ENCODE data around the gene DMAC2. TPM values are rescaled to one million over a fixed set of nuclear protein-coding genes. Genes with fewer than 3 reads are reported as not detected.

DMAC2 gene
- total and polyA plus RNA-seq, 2 of the 13 experiments (the other 11 are each of a cell fraction or from before 2014, with no cell fraction given): 39.0 to 66.0 TPM

GRCh38 chr19:41409288-41409687 lies 30.4 kb downstream of the DMAC2 start (continued):
- TF ChIP-seq ERF (CRISPR knock-in tag; IDR thresholded peaks at IDR 0.05) (0 out of 2 replicates have a peak, but pooled peaks have one; percentile 21), ZNF644 (CRISPR knock-in tag; IDR thresholded peaks at IDR 0.05; ENCODE audit: low read depth) (peak; percentile 33; the same call in 1 of the 2 replicates), TFDP2 (CRISPR knock-in tag; IDR thresholded peaks at IDR 0.05) (no peak; the same call in 1 of the 2 replicates), XRCC5 (optimal IDR thresholded peaks at IDR 0.05; ENCODE audit: low read length) (peak; percentile 70), ZNF225 (CRISPR knock-in tag; IDR thresholded peaks at IDR 0.05) (no peak), ZNF136 (CRISPR knock-in tag; IDR thresholded peaks at IDR 0.05; ENCODE audit: low read depth) (no peak), MIXL1 (CRISPR knock-in tag; IDR thresholded peaks at IDR 0.05) (no peak), MNT (IDR thresholded peaks at IDR 0.05) (no peak), ZFP82 (CRISPR knock-in tag; IDR thresholded peaks at IDR 0.05; ENCODE audit: borderline replicate concordance) (no peak), NCOA2 (CRISPR knock-in tag; IDR thresholded peaks at IDR 0.05) (no peak), ZBTB7B (CRISPR knock-in tag; IDR thresholded peaks at IDR 0.05) (no peak), ZBTB37 (CRISPR knock-in tag; IDR thresholded peaks at IDR 0.05) (no peak), SKIL (CRISPR knock-in tag; IDR thresholded peaks at IDR 0.05; ENCODE audit: borderline replicate concordance) (no peak), POLR2A (IDR thresholded peaks at IDR 0.05; ENCODE audit: insufficient read depth in 1 of 2, low read depth in 2 of 2, low read length in 2 of 2) (peak in 1 of 2 experiments; percentile 46; a peak in 2 of 4 replicates), CHD4 (IDR thresholded peaks at IDR 0.05; ENCODE audit: borderline replicate concordance, low read length) (no peak), CREB1 (IDR thresholded peaks at IDR 0.05) (no peak), CREB1 (CRISPR knock-in tag; IDR thresholded peaks at IDR 0.05) (no peak), SSRP1 (CRISPR knock-in tag; IDR thresholded peaks at IDR 0.05) (0 out of 2 replicates have a peak, but pooled peaks have one; percentile 13), ZNF10 (CRISPR knock-in tag; IDR thresholded peaks at IDR 0.05; ENCODE audit: borderline replicate concordance, low read depth) (no peak), ZNF598 (CRISPR knock-in tag; IDR thresholded peaks at IDR 0.05; ENCODE audit: borderline replicate concordance) (no peak), ATF2 (CRISPR knock-in tag; IDR thresholded peaks at IDR 0.05) (peak; percentile 15; the same call in 1 of the 2 replicates), DBP (CRISPR knock-in tag; IDR thresholded peaks at IDR 0.05; ENCODE audit: not compliant biosample characterization) (no peak), RELA (CRISPR knock-in tag; IDR thresholded peaks at IDR 0.05) (no peak), KMT2A (CRISPR knock-in tag; IDR thresholded peaks at IDR 0.05) (0 out of 2 replicates have a peak, but pooled peaks have one; percentile 51), BCL6 (CRISPR knock-in tag; IDR thresholded peaks at IDR 0.05) (0 out of 2 replicates have a peak, but pooled peaks have one; percentile 8)

Measured in HepG2 (cell line).